K562 (cell line): ENCODE data around the gene SYTL5.

ENCODE experiments used
- CREB1 ChIP-seq, 2 experiments: sonication (generic) in 1 of 2; formaldehyde crosslinking in 1 of 2; IDR thresholded peaks; 2 replicates each; pipeline versions ENCODE4 v1.6.1 to v1.8.0; 2012 to 2022; ENCODE audit warnings: inconsistent platforms in 1 of 2, mild to moderate bottlenecking in 1 of 2, missing genetic modification reagents in 1 of 2, moderate library complexity in 1 of 2
- CTCF ChIP-seq, 3 experiments: IDR thresholded peaks in 2 of 3; conservative IDR thresholded peaks in 1 of 3; 2 replicates each; pipeline ENCODE4 v1.5.1; 2011 to 2012; ENCODE audit warnings: low read length in 3 of 3, mild to moderate bottlenecking in 3 of 3, control low read depth in 2 of 3, improper control_type of control experiment in 1 of 3, inconsistent platforms in 1 of 3, low read depth in 1 of 3, mixed read lengths in 1 of 3, moderate library complexity in 1 of 3; ENCODE audit not compliant: insufficient read depth in 2 of 3
- EP300 ChIP-seq: IDR thresholded peaks from 2 replicates; pipeline ENCODE4 v1.6.1; 2012; ENCODE audit warnings: low read length, improper control_type of control experiment
- JUNB ChIP-seq: fragments of 450-650 bp; formaldehyde crosslinking; conservative IDR thresholded peaks from 2 replicates; pipeline ENCODE4 v1.4.0; 2020; ENCODE audit warnings: mild to moderate bottlenecking
- SMAD1 ChIP-seq: fragments of 150-350 bp; IDR thresholded peaks from 2 replicates; pipeline ENCODE4 v1.6.1; 2014; ENCODE audit warnings: low read length, low read depth; ENCODE audit not compliant: partially characterized antibody
- SNRNP70 ChIP-seq: fragments of 200-400 bp; formaldehyde crosslinking; optimal IDR thresholded peaks from 2 replicates; pipeline ENCODE3; 2017; ENCODE audit warnings: low read depth, low read length
- ZFP36 ChIP-seq: fragments of 150-350 bp; IDR thresholded peaks from 2 replicates; pipeline ENCODE4 v1.6.1; 2018; ENCODE audit warnings: low read length, low read depth; ENCODE audit not compliant: partially characterized antibody
- TF ChIP-seq, protein P1 (sequence below): sonication (generic); formaldehyde crosslinking; IDR thresholded peaks from 2 replicates; pipeline ENCODE4 v1.8.0; 2023; ENCODE audit warnings: mild to moderate bottlenecking, missing genetic modification reagents
- TF ChIP-seq, protein P2 (sequence below): fragments of 450-650 bp; formaldehyde crosslinking; IDR thresholded peaks from 2 replicates; pipeline ENCODE4 v1.4.0; 2022; ENCODE audit warnings: missing genetic modification characterization

DNA sequence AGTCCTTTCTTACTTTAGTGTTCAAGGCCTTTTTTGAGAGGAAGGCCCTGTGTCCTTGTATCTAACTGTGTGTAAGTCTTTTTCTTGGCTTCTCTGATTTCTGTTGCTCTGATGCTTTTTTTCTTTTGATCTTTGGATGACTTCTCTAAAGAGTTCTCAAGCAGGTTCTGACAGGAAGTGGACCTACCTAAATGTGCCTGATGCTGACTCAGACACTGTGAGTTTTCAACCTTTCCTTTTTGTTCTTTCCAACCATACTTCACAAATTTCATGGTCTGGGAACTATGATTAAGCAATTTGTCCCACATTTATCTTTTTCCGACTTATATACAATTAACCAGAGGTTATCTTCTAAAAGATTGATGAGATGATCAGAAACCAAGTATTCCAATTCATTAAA, 96.5 kb downstream of the SYTL5 start:
- TF ChIP-seq CTCF (IDR thresholded peaks at IDR 0.05 in 2 of 3, conservative IDR thresholded peaks at IDR 0.05 in 1 of 3; ENCODE audit: insufficient read depth in 2 of 3, low read depth in 1 of 3, low read length in 3 of 3) (no peak), SMAD1 (no peak), ZFP36 (no peak), EP300 (no peak), JUNB (CRISPR knock-in tag) (no peak), SNRNP70 (no peak), CREB1 (IDR thresholded peaks at IDR 0.05) (no peak), CREB1 (CRISPR knock-in tag; IDR thresholded peaks at IDR 0.05) (no peak)
- TF ChIP-seq, protein P1, sequence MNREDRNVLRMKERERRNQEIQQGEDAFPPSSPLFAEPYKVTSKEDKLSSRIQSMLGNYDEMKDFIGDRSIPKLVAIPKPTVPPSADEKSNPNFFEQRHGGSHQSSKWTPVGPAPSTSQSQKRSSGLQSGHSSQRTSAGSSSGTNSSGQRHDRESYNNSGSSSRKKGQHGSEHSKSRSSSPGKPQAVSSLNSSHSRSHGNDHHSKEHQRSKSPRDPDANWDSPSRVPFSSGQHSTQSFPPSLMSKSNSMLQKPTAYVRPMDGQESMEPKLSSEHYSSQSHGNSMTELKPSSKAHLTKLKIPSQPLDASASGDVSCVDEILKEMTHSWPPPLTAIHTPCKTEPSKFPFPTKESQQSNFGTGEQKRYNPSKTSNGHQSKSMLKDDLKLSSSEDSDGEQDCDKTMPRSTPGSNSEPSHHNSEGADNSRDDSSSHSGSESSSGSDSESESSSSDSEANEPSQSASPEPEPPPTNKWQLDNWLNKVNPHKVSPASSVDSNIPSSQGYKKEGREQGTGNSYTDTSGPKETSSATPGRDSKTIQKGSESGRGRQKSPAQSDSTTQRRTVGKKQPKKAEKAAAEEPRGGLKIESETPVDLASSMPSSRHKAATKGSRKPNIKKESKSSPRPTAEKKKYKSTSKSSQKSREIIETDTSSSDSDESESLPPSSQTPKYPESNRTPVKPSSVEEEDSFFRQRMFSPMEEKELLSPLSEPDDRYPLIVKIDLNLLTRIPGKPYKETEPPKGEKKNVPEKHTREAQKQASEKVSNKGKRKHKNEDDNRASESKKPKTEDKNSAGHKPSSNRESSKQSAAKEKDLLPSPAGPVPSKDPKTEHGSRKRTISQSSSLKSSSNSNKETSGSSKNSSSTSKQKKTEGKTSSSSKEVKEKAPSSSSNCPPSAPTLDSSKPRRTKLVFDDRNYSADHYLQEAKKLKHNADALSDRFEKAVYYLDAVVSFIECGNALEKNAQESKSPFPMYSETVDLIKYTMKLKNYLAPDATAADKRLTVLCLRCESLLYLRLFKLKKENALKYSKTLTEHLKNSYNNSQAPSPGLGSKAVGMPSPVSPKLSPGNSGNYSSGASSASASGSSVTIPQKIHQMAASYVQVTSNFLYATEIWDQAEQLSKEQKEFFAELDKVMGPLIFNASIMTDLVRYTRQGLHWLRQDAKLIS (CRISPR knock-in tag) = no peak
- TF ChIP-seq, protein P2, sequence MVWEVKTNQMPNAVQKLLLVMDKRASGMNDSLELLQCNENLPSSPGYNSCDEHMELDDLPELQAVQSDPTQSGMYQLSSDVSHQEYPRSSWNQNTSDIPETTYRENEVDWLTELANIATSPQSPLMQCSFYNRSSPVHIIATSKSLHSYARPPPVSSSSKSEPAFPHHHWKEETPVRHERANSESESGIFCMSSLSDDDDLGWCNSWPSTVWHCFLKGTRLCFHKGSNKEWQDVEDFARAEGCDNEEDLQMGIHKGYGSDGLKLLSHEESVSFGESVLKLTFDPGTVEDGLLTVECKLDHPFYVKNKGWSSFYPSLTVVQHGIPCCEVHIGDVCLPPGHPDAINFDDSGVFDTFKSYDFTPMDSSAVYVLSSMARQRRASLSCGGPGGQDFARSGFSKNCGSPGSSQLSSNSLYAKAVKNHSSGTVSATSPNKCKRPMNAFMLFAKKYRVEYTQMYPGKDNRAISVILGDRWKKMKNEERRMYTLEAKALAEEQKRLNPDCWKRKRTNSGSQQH (CRISPR knock-in tag) = no peak
